Hepatocyte (in vitro differentiated cells): ENCODE data around the gene PPP4R4.

Source experiments
- EZH2 ChIP-seq: fragments of 200-600 bp; sonication (generic); IDR thresholded peaks from 2 replicates; pipeline ENCODE4 v1.6.1; 2016; ENCODE audit warnings: antibody characterized with exemption, mild to moderate bottlenecking, borderline replicate concordance
- TF ChIP-seq, protein P1 (sequence below): fragments of 200-600 bp; sonication (generic); IDR thresholded peaks from 2 replicates; pipeline ENCODE4 v1.5.1; 2016; ENCODE audit warnings: antibody characterized with exemption, mild to moderate bottlenecking; ENCODE audit not compliant: poor library complexity

DNA sequence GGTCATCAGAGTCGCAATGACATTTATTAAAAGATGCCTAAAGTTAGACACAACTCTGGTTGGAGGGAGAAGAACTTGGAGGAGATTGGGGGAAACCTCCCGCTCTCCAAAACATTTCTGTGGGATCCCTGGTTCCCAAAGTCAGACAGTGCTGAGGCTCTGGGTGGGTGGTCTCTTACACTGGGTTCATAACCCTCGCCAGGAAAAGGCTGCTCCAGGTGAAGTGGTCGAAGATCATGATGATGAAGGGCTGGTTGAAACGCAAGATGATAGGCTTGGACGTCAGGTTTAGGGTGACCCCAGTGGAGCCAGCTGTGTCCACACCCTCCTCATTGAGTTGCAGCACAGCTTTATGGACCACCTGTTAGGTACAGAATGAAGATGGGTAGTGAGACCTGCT lies 130.1 kb downstream of the PPP4R4 start:
- TF ChIP-seq, protein P1, sequence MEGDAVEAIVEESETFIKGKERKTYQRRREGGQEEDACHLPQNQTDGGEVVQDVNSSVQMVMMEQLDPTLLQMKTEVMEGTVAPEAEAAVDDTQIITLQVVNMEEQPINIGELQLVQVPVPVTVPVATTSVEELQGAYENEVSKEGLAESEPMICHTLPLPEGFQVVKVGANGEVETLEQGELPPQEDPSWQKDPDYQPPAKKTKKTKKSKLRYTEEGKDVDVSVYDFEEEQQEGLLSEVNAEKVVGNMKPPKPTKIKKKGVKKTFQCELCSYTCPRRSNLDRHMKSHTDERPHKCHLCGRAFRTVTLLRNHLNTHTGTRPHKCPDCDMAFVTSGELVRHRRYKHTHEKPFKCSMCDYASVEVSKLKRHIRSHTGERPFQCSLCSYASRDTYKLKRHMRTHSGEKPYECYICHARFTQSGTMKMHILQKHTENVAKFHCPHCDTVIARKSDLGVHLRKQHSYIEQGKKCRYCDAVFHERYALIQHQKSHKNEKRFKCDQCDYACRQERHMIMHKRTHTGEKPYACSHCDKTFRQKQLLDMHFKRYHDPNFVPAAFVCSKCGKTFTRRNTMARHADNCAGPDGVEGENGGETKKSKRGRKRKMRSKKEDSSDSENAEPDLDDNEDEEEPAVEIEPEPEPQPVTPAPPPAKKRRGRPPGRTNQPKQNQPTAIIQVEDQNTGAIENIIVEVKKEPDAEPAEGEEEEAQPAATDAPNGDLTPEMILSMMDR = no peak
- TF ChIP-seq EZH2 = no peak
